Hepatocyte (in vitro differentiated cells): ENCODE data around the gene IGFLR1. TPM values are rescaled to one million over a fixed set of nuclear protein-coding genes. Genes with fewer than 3 reads are reported as not detected.

Experiments used
- DNase-seq: peaks from one replicate; pipeline ENCODE4 v3.0.0-alpha.2; 2016; ENCODE audit warnings: low spot score
- H2AFZ ChIP-seq: fragments of 200-600 bp; sonication (generic); 2 replicates; pipeline ENCODE4 v1.6.0; 2016; ENCODE audit warnings: antibody characterized with exemption, mild to moderate bottlenecking
- H3K27ac ChIP-seq: fragments of 200-600 bp; sonication (generic); 2 replicates; pipeline ENCODE4 v1.5.1; 2016; ENCODE audit warnings: mild to moderate bottlenecking
- H3K27me3 ChIP-seq: fragments of 200-600 bp; sonication (generic); 2 replicates; pipeline ENCODE4 v1.6.1; 2016
- H3K36me3 ChIP-seq: fragments of 200-600 bp; sonication (generic); replicated peaks from 2 replicates; pipeline ENCODE4 v1.5.1; 2016; ENCODE audit warnings: low read depth; ENCODE audit not compliant: insufficient read depth
- H3K4me1 ChIP-seq: fragments of 200-600 bp; sonication (generic); 2 replicates; pipeline ENCODE4 v1.5.1; 2016; ENCODE audit warnings: mild to moderate bottlenecking, moderate library complexity; ENCODE audit not compliant: insufficient read depth
- H3K4me2 ChIP-seq: fragments of 200-600 bp; sonication (generic); 2 replicates; pipeline ENCODE4 v1.6.0; 2016
- H3K4me3 ChIP-seq: fragments of 200-600 bp; sonication (generic); 2 replicates; pipeline ENCODE4 v1.5.1; 2016; ENCODE audit warnings: mild to moderate bottlenecking
- H3K79me2 ChIP-seq: fragments of 200-600 bp; sonication (generic); 2 replicates; pipeline ENCODE4 v1.6.0; 2017; ENCODE audit warnings: mild to moderate bottlenecking
- H3K9me2 ChIP-seq: fragments of 200-600 bp; sonication (generic); replicated peaks from 2 replicates; pipeline ENCODE4 v1.6.0; 2017; ENCODE audit warnings: mild to moderate bottlenecking; ENCODE audit not compliant: insufficient read depth
- H3K9me3 ChIP-seq: fragments of 200-600 bp; sonication (generic); 2 replicates; pipeline ENCODE4 v1.5.1; 2016; ENCODE audit warnings: low read depth, mild to moderate bottlenecking
- H4K20me1 ChIP-seq: fragments of 200-600 bp; sonication (generic); 2 replicates; pipeline ENCODE4 v1.6.0; 2016; ENCODE audit warnings: mild to moderate bottlenecking; ENCODE audit not compliant: insufficient read depth, poor library complexity, severe bottlenecking
- CTCF ChIP-seq: fragments of 200-600 bp; sonication (generic); IDR thresholded peaks from 2 replicates; pipeline ENCODE4 v1.5.1; 2016; ENCODE audit warnings: antibody characterized with exemption, mild to moderate bottlenecking; ENCODE audit not compliant: poor library complexity
- EZH2 ChIP-seq: fragments of 200-600 bp; sonication (generic); IDR thresholded peaks from 2 replicates; pipeline ENCODE4 v1.6.1; 2016; ENCODE audit warnings: antibody characterized with exemption, mild to moderate bottlenecking, borderline replicate concordance
- EZH2phosphoT487 ChIP-seq: fragments of 200-600 bp; sonication (generic); IDR thresholded peaks from one replicate; pipeline ENCODE4 v1.6.1; 2018; ENCODE audit warnings: antibody characterized with exemption, mild to moderate bottlenecking, low read depth, moderate library complexity; ENCODE audit not compliant: unreplicated experiment, severe bottlenecking
- WGBS: methylation state at CpG from one replicate; pipeline ENCODE4 v1.1.6; 2016; ENCODE audit warnings: low lambda C conversion rate; ENCODE audit errors: missing lambda C conversion rate; 5-methylcytosine and 5-hydroxymethylcytosine counted together
- polyA plus RNA-seq: library from polyadenylated mRNA; unstranded; fragments of >200 nt; fragmentation: Nextera tagmentation; extraction: Ambion mirVana; gene quantifications from 2 replicates; pipeline ENCODE4 v1.2.1, GENCODE V29; 2016
- total RNA-seq: library from RNA; depleted of rRNA; stranded (reverse); fragments of >200 nt; gene quantifications from 2 replicates; pipeline ENCODE4 v1.2.3, GENCODE V29; 2014

Gene IGFLR1
- total and polyA plus RNA-seq, 2 experiments from 2014 or later: 4.5 to 5.6 TPM

GRCh38 chr19:35754370-35755130, 12.3 kb upstream of the IGFLR1 start:
- WGBS: 93% methylated on average over 10 of the region's 13 CpGs
- H3K79me2 ChIP-seq: peaks cover 23% of the 10 kb centered on the region
- no peak for TF ChIP-seq EZH2phosphoT487
- no peak for TF ChIP-seq CTCF
- TF ChIP-seq EZH2: no peak
- H3K9me3 ChIP-seq: no peaks in the 10 kb centered on the region
- no peaks in the 10 kb centered on the region for H3K9me2 ChIP-seq
- DNase-seq: no peak
- H2AFZ ChIP-seq: no peak overlapping the region
- H3K4me1 ChIP-seq: peaks cover 28% of the 10 kb centered on the region
- H3K27me3 ChIP-seq: peaks cover 2% of the 10 kb centered on the region
- no peak overlapping the region for H3K4me3 ChIP-seq
- no peaks in the 10 kb centered on the region for H4K20me1 ChIP-seq
- H3K36me3 ChIP-seq: no peaks in the 10 kb centered on the region
- peak overlapping the region; percentile 74 for H3K4me2 ChIP-seq
- H3K27ac ChIP-seq: peak overlapping the region; percentile 97

GRCh38 chr19:35753634-35754369, 11.6 kb upstream of the IGFLR1 start:
- Histone ChIP-seq H3K9me2 (no peaks in the 10 kb centered on the region), H3K27ac (no peak overlapping the region), H3K4me3 (no peak overlapping the region), H3K27me3 (peaks cover 2% of the 10 kb centered on the region), H2AFZ (no peak overlapping the region), H3K36me3 (no peaks in the 10 kb centered on the region), H3K4me2 (no peak overlapping the region), H3K79me2 (peaks cover 21% of the 10 kb centered on the region), H3K4me1 (peaks cover 30% of the 10 kb centered on the region), H3K9me3 (no peaks in the 10 kb centered on the region), H4K20me1 (no peaks in the 10 kb centered on the region)
- DNase-seq: no peak
- no peak for TF ChIP-seq CTCF
- WGBS: 93% methylated on average over 19 of the region's 20 CpGs

- Histone ChIP-seq H3K27me3 (peaks cover 2% of the 10 kb centered on the region), H3K9me3 (no peaks in the 10 kb centered on the region), H3K79me2 (peaks cover 21% of the 10 kb centered on the region), H3K4me1 (peaks cover 27% of the 10 kb centered on the region), H3K4me3 (no peak overlapping the region), H3K4me2 (no peak overlapping the region), H2AFZ (no peak overlapping the region), H4K20me1 (no peaks in the 10 kb centered on the region), H3K27ac (no peak overlapping the region), H3K36me3 (no peaks in the 10 kb centered on the region), H3K9me2 (no peaks in the 10 kb centered on the region)
- TF ChIP-seq EZH2: no peak
- TF ChIP-seq CTCF: no peak
- TF ChIP-seq EZH2phosphoT487: no peak
- WGBS: 98% methylated on average over 20 of the region's 20 CpGs
- no peak for DNase-seq
These were observed 10.6 kb upstream of the IGFLR1 start for GRCh38 chr19:35752746-35753350.
